Measurements from ENCODE around the gene UPF3B.

Gene UPF3B

DNA sequence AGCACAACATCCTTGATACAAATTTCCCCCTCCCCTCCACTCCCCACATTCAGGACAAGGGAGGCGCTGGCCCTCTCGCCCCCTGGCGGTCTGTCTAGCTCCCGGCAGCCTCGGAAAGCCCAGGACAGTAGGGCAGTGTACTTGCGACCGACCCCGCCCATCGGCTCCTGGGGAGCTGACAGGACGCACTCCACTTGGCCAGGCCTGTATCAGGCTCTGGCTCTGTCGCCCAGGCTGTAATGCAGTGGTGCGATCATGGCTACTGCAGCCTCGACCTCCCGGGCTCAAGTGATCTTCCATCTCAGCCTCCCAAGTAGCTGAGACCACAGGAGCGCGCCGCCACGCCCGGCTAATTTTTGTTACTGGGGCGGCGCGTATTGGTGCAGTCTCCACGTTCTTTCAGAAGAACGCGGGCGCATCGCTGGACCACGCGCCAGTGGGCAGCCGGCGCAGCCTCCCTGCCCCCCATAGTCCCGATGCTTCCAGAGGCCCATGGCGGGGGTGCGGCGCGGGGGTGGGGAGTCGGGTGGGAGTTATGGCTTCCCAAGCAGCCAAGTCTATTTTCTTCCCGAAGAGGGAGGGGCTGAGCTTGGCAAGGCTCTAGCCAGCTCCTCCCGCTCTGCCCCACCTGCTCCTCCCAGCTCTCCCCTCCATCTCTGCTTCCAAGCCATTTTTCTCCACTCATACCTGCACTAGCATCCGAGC lies 35.1 kb upstream of the UPF3B start:
- peak overlapping the region; percentile 33 to 38 for H3K4me3 ChIP-seq (replicated peaks in 1 of 2; ENCODE audit: low read depth in 2 of 2, low read length in 2 of 2)
- TF ChIP-seq, protein P1, sequence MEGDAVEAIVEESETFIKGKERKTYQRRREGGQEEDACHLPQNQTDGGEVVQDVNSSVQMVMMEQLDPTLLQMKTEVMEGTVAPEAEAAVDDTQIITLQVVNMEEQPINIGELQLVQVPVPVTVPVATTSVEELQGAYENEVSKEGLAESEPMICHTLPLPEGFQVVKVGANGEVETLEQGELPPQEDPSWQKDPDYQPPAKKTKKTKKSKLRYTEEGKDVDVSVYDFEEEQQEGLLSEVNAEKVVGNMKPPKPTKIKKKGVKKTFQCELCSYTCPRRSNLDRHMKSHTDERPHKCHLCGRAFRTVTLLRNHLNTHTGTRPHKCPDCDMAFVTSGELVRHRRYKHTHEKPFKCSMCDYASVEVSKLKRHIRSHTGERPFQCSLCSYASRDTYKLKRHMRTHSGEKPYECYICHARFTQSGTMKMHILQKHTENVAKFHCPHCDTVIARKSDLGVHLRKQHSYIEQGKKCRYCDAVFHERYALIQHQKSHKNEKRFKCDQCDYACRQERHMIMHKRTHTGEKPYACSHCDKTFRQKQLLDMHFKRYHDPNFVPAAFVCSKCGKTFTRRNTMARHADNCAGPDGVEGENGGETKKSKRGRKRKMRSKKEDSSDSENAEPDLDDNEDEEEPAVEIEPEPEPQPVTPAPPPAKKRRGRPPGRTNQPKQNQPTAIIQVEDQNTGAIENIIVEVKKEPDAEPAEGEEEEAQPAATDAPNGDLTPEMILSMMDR (IDR thresholded peaks at IDR 0.05; ENCODE audit: low read depth, low read length): peak; percentile 69
- DNase-seq (ENCODE audit: low read depth in 2 of 2): peak; percentile 46 to 56

DNA sequence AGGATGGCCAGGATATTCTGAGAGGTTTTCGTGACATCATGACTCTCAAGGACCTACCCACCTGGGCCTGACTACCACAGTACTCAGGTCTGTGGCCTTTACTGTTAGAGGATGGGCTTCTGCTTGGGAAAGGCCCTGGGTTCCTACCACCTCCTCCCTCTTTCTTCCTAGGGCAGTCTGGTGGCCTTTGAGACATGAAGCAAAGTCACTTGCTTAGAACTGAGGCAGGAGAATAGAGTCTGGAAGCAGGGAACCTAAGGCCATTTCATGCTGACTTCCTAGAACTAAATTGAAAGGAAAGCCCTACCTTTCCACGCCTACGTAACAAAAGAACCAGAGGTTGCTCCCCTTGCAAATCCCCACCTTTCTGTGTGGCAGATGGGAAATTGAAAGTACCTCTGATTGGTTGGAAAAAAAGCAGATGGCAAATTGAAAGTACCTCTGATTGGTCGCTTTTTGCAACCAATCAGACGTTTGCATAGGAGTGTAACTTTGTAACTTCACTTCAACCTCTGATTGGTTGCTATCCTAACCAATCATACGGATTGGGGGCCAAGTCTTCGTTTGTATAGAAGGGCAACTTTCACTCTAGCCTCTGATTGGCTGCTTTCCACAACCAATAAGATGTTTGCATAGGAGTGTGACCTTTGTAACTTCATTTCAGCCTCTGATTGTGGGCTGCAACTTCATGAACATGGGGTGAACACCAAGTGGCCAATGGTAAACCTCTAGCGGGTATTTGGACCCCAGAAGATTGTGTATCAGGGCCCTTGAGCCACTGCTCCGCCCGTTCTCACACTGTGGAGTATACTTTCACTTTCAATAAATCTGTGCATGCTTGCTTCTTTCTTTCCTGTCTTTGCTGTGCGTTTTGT lies 33.0 kb upstream of the UPF3B start:
- no peak overlapping the region for H3K4me3 ChIP-seq (replicated peaks in 1 of 2; ENCODE audit: low read depth in 2 of 2, low read length in 2 of 2)

DNA sequence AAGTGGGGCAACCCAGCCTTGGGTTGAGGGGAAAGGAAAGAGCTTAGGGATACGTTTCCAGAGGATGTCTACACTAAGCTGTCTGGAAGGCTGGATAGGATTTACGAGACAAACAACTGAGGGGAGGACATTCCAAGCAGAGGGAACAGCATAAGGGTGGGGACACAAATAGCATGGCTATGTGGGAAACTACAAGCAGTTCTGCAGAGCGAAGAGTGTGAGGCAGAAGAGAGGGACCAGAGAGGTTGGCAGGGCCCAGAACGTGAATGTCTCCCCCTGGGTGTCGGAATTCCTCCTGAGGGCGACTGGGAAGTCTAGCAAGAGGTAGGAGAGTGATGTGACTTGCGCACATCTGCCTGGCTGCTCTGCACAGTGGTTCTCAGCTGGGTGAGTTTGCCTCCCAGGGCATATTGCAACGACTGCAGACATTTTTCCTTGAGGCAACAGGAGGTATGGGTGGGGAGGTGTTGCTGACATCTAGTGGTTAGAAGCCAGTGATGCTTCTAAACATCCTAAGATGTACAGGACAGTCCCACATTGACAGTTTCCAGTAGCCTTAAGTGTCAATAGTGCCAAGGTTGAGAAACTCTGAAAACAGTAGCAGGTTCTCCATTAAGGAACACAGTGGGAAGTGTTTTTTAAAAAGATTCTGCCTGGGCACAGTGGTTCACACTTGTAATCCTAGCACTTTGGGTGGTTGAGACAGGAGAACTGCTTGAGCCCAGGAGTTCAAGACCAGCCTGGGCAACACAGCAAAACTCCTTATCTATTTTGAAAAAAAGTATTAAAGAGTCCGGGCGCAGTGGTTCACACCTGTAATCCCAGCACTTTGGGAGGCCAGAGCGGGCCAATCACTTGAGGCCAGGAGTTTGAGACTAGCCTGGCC lies 28.0 kb upstream of the UPF3B start:
- H3K4me3 ChIP-seq (replicated peaks in 1 of 2; ENCODE audit: low read depth in 2 of 2, low read length in 2 of 2): no peak overlapping the region
- TF ChIP-seq, protein P1 (IDR thresholded peaks at IDR 0.05; ENCODE audit: low read depth, low read length): peak; percentile 74
- DNase-seq (ENCODE audit: low read depth in 2 of 2): peak; percentile 63 to 68

More for the DNA sequence above, 33.0 kb upstream of the UPF3B start:
- DNase-seq (ENCODE audit: low read depth in 2 of 2): peak; percentile 22 to 35
- TF ChIP-seq, protein P1 (IDR thresholded peaks at IDR 0.05; ENCODE audit: low read depth, low read length): no peak

DNA sequence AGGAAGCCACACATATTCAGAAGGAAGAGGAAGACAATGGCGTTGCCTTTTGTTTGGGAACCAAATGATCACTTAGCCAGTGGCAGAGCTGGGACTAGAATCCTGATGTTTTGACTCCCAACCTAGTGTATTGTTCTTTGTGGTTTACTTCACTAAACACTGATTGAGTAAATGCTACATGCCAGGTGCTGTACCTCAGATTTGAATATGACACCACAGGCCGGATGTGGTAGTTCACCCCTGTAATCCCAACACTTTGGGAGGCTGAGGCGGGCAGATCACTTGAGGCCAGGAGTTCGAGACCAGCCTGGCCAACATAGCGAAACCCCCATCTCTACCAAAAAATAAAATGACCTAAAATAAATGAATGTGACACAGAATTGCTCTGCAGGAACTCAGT lies 27.3 kb upstream of the UPF3B start:
- TF ChIP-seq, protein P1 (IDR thresholded peaks at IDR 0.05; ENCODE audit: low read depth, low read length): no peak
- no peak overlapping the region for H3K4me3 ChIP-seq (replicated peaks in 1 of 2; ENCODE audit: low read depth in 2 of 2, low read length in 2 of 2)
- peak in 1 of 2 donors; percentile 28 for DNase-seq (ENCODE audit: low read depth in 2 of 2)

DNA sequence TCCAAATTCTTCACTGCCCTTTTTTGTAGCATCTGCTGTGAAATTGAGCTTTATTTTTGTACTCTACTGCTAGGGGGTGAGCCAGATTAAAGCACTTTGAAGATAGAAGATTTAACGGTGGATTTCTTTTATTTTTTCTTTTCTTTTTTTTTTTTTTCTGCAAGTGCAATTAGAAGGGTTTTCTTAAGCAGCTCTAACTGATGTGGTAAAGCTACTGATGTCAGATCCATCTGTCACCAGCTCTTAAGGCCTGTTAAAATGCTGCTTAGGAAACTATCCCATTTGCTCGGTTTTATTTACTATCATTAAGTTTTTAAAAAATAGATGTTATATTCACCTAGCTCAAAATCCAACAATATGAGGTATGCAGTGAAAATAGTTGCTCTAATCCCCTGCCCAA lies 26.0 kb upstream of the UPF3B start:
- no peak overlapping the region for H3K4me3 ChIP-seq (replicated peaks in 1 of 2; ENCODE audit: low read depth in 2 of 2, low read length in 2 of 2)
- TF ChIP-seq, protein P1 (IDR thresholded peaks at IDR 0.05; ENCODE audit: low read depth, low read length): no peak
- DNase-seq (ENCODE audit: low read depth in 2 of 2): no peak
